Fibroblast of skin of left biceps (primary cell): ENCODE results near the gene MDGA2.

Experiments used
- DNase-seq, 2 experiments: peaks; one replicate each; pipeline ENCODE4 v3.0.0-alpha.2; 2013; ENCODE audit warnings: low read depth in 2 of 2

The MDGA2 gene

GRCh38 chr14:47490353-47490752, 185.1 kb downstream of the MDGA2 start:
- no peak for DNase-seq

- DNase-seq: no peak
Observed at GRCh38 chr14:47485421-47485820, 190.0 kb downstream of the MDGA2 start.

GRCh38 chr14:47483449-47483848, 192.0 kb downstream of the MDGA2 start:
- no peak for DNase-seq

- DNase-seq: no peak
Observed at GRCh38 chr14:47471075-47471474, 204.3 kb downstream of the MDGA2 start.

GRCh38 chr14:47466916-47467315, 208.5 kb downstream of the MDGA2 start:
- DNase-seq: no peak

- no peak for DNase-seq
Observed at GRCh38 chr14:47454025-47454424, 221.4 kb downstream of the MDGA2 start.

GRCh38 chr14:47447076-47447475, 228.3 kb downstream of the MDGA2 start:
- DNase-seq: no peak

GRCh38 chr14:47442211-47442610, 233.2 kb downstream of the MDGA2 start:
- no peak for DNase-seq

- DNase-seq: no peak
Observed at GRCh38 chr14:47439953-47440352, 235.5 kb downstream of the MDGA2 start.

- DNase-seq: peak; percentile 13 to 26
Observed at GRCh38 chr14:47438650-47439140, 236.7 kb downstream of the MDGA2 start.

- no peak for DNase-seq
Observed at GRCh38 chr14:47435331-47435965, 240.0 kb downstream of the MDGA2 start.

GRCh38 chr14:47427629-47428028, 247.8 kb downstream of the MDGA2 start:
- no peak for DNase-seq

- no peak for DNase-seq
Observed at GRCh38 chr14:47425302-47425701, 250.1 kb downstream of the MDGA2 start.

- no peak for DNase-seq
Observed at GRCh38 chr14:47422191-47422590, 253.2 kb downstream of the MDGA2 start.

GRCh38 chr14:47411523-47411922, 263.9 kb downstream of the MDGA2 start:
- DNase-seq: no peak

GRCh38 chr14:47392326-47392725, 283.1 kb downstream of the MDGA2 start:
- no peak for DNase-seq

- DNase-seq: no peak
Observed at GRCh38 chr14:47390831-47391504, 284.4 kb downstream of the MDGA2 start.

GRCh38 chr14:47389535-47389934, 285.9 kb downstream of the MDGA2 start:
- DNase-seq: no peak

- DNase-seq: no peak
Observed at GRCh38 chr14:47366006-47366405, 309.4 kb downstream of the MDGA2 start.

- DNase-seq: no peak
Observed at GRCh38 chr14:47365233-47365632, 310.2 kb downstream of the MDGA2 start.

GRCh38 chr14:47353186-47353585, 322.2 kb downstream of the MDGA2 start:
- DNase-seq: no peak

GRCh38 chr14:47346849-47347248, 328.6 kb downstream of the MDGA2 start:
- no peak for DNase-seq

GRCh38 chr14:47345016-47345415, 330.4 kb downstream of the MDGA2 start:
- no peak for DNase-seq
